GM08714 (cell line): ENCODE data around the gene FNDC1.
A peak's percentile ranks its signal among the peaks of the same experiment; 100 is the strongest.

ENCODE experiments used
- H3K4me3 ChIP-seq: fragments of 200-500 bp; sonication (Bioruptor generic); 2 replicates; pipeline ENCODE4 v1.5.1; 2014; ENCODE audit warnings: mild to moderate bottlenecking, low read length, inconsistent platforms
- ZNF274 ChIP-seq: IDR thresholded peaks from 2 replicates; pipeline ENCODE4 v1.6.1; 2012; ENCODE audit warnings: mild to moderate bottlenecking, low read depth, low read length

Gene FNDC1

GRCh38 chr6:159148641-159149040, 20.6 kb upstream of the FNDC1 start:
- no peak for TF ChIP-seq ZNF274
- no peak overlapping the region for H3K4me3 ChIP-seq

DNA sequence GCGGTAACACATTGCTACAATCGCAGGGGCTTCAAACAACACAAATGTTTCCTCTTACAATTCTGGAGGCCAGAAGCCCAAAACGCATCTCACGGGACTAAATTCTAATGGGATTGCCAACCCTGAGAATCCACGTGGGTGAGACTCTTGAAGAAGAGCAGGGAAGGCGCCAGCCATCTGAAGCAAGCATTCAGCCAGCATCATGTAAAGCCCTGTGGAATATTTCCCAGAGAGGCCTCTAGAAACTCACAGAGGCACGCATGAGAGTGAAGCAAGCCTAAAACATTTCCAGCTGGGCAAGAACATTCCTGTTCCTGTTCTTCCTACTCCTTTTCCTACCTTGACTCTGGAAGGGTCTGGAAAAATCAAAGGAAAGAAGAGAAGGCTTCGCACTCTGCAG, 19.6 kb upstream of the FNDC1 start:
- no peak overlapping the region for H3K4me3 ChIP-seq
- no peak for TF ChIP-seq ZNF274

DNA sequence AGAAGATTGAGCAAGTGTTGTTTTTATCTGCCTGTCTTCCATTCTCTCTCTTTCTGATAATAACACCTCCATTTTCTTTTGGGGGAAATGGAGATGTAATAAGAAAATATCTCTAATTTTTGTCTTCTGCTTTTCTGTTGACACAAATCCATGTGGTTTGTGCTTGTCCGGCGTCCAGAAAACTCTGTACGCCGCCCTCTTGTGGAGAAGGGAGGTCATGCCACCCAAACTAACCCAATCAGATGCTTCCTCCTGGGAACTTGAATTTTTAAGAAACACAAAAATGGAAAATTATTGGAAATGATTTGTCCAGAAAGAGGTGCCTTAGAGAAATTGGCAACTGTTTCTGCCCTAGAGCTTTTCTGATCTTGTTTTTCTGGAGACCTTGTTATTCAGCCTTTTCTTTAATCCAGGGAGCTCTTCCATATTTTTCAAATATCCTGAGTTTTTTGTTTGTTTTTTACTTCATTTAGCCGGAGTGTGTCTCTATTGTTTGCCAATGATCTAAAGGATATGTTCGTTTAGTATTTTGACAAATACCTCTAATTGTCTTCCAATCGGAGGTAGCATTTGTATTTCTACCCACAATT, 17.8 kb upstream of the FNDC1 start:
- no peak overlapping the region for H3K4me3 ChIP-seq
- TF ChIP-seq ZNF274: no peak

DNA sequence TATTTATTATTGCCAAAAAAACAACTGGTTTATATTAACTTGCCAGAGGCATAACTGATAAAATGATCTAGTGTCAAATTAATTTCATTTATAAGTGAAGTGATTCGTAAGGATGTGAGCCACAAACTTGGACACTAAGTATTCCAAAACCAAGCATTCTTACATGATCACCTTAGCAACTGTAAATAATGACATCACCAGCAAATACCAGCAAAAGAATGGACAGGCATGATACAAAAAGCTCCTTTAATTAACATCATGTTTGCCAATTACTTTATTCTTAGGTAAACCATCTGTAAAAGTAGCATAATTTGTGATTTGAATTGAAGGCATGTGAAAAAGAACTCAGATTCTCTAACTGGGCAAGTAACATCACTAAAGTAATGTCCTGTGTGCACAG, 17.2 kb upstream of the FNDC1 start:
- H3K4me3 ChIP-seq: no peak overlapping the region
- TF ChIP-seq ZNF274: no peak

GRCh38 chr6:159152782-159153181, 16.4 kb upstream of the FNDC1 start:
- TF ChIP-seq ZNF274: no peak

DNA sequence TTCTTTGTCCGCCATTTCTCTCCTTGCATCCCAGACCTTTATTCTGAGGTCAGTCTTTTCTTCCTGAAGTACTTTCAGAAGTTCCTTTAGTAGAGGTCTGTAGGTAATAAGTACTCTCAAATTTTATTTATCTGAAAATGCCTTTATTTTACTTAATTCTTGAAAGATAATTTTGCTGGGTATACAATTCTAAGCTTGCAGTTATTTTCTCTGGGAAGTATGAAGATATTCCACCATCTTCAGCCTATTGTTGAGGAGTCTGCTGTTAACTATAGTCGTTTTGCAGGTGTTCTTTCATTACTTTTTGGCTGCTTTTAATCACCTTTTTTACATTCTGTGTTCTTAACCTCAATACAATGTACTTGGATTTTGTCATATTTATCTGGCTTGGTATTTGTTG, 13.5 kb upstream of the FNDC1 start:
- no peak overlapping the region for H3K4me3 ChIP-seq
- no peak for TF ChIP-seq ZNF274

More at GRCh38 chr6:159152782-159153181, 16.4 kb upstream of the FNDC1 start:
- no peak overlapping the region for H3K4me3 ChIP-seq

DNA sequence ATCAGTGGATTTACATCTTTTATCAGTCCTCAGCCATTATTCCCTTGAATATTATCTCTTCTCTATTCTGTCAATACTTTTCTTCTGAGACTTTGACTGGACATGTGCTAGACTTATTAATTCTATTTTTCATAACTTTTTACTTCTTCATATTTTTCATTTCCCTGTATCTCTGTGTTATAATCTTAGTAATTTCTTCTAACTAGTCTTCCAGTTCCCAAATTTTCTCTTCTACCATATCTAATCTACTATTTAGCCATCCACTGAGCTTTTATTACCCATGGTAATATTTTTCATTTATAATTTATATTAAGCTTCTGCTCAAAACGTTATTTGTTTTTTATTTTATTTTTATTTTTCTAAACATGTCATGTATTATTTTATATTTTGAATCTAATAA, 13.1 kb upstream of the FNDC1 start:
- H3K4me3 ChIP-seq: no peak overlapping the region
- no peak for TF ChIP-seq ZNF274

DNA sequence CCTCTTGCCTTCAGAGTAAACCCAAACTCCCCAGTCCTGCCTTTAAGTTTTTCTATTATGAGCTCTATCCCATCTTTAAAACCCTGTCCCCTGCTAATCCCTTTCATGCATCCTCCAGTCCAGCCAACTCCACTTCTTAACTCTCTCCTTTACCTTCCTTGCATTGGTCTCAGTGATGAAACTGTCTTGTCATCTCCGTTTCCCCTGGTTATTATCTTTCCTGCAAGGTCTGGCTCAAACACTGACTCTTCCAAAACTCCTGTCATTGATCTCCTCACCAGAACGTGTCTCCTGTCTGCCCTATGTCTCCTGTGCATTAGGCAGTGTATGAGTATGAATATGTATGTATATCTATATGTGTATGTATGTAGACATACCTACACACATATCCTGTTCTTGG, 11.8 kb upstream of the FNDC1 start:
- H3K4me3 ChIP-seq: no peak overlapping the region

GRCh38 chr6:159161839-159162238, 7.4 kb upstream of the FNDC1 start:
- H3K4me3 ChIP-seq: no peak overlapping the region
- no peak for TF ChIP-seq ZNF274

More for the DNA sequence above, 11.8 kb upstream of the FNDC1 start:
- no peak for TF ChIP-seq ZNF274

DNA sequence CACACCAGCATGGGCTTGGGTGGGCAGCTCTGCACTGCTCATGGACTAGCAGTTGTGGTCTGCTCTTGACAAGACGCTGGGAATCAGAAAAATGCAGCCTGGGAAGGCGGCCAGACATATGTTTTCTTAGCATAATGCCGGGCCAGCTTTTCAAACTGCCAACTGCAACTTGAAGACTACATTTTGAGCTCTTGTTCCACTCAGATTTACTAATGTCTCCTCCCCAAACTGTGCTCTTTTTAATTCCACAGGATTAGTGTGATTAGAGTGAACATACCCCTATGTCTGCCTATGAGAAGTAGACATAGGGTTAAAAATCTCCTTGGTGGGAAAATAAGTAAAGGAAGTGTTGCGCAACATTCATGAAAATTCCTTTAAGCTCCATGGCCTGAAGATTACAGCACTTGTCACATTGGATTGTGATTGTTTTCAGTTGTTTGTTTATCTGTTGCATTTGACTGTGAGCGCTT, 5.3 kb upstream of the FNDC1 start:
- no peak for TF ChIP-seq ZNF274
- no peak overlapping the region for H3K4me3 ChIP-seq

DNA sequence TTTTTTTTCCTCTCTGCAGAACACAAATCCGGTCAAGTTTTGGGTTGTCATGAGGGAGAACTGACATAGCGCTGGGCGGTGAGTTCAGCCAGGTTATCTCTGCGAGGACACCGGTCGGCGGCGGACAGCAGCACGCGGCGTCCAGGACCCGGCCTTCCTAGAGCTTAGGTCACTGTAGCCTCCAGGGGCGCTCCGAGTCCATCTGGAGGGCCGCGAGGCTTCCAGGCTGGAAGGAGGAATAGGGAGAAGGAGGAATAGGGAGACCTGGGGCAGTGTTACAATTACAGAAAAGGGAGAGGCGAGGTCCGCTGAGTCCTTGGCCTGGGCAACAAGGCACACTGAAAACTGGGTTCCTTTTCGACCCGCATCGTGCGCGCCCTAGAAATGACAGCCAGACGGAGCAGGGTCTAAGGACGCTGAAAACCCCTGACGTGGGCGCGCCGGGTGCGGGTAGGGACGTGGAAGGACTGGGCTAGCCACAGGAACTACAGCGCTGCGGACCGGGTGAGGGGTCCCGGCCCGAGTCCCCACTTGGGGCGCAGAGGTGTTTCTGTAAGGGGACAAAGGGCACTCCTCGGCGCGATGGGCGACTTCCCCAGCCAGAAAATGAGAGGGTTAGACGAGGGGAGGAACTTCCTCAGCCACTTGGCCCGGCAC, 536 bp upstream of the FNDC1 start:
- no peak for TF ChIP-seq ZNF274
- no peak overlapping the region for H3K4me3 ChIP-seq

- no peak for TF ChIP-seq ZNF274
- H3K4me3 ChIP-seq: peak overlapping the region; percentile 20; the same call in 1 of the 2 replicates
Observed at GRCh38 chr6:159169557-159170332, 545 bp downstream of the FNDC1 start.

DNA sequence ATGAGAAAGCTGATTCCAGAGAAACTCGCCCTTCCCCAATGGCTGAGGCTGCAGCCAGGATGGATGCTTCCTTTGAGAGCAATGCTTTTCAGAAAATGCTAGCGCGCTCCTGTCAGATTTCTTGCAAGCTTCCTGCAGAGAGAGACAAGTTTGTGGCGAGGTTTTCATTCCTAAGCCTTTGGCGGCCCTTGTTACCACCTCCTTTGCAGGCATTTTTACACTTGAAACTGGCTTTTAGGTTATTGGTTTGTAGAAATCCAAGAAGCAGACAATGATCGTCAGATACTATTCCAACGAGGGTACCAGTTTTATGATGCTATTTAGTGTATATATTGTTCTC, 1.1 kb downstream of the FNDC1 start:
- H3K4me3 ChIP-seq: no peak overlapping the region

DNA sequence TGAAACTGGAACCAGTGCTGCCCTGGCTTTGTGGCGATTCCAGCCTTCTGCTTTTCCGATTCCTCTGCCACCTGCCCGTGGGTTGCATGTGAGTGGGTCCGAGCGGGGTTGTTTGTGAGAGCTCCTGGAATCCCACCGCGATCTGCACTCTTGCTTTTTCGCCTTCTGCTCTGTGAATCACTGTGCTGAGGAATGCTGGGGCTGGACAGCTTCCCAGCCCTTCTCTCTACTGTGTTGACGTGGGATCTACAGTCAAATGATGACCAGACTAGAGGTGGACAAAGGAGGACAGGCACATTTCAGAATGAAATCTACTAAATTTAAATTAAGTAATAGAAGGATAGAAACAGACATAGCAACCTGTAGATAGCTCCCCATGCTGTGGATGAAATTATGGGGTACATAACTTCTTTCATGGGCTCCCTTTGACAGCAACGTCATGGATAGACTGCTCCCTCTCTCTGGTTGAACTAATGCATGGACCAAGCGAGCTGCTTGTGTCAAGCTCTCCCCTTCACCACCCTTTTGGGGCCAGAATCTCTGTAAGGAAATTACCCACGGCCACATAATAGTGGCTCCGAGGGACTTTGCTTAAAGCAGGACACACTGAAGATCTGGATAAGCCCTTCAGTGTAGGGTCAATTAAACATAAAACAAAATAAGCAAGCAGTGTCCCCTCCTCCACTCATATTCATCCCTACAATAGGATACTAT, 2.0 kb downstream of the FNDC1 start:
- TF ChIP-seq ZNF274: no peak
- H3K4me3 ChIP-seq: no peak overlapping the region

More for the DNA sequence above, 1.1 kb downstream of the FNDC1 start:
- TF ChIP-seq ZNF274: no peak
